Karpas-422 (cell line): ENCODE data around the gene FBXO30. TPM values are rescaled to one million over a fixed set of nuclear protein-coding genes. Genes with fewer than 3 reads are reported as not detected.

Experiments used
- DNase-seq: peaks from one replicate; pipeline ENCODE4 v3.0.0-alpha.2; 2015
- H2AFZ ChIP-seq: fragments of 200-600 bp; sonication (generic); 2 replicates; pipeline ENCODE4 v1.6.1; 2014; ENCODE audit warnings: antibody characterized with exemption, low read length, mixed read lengths
- H3K27ac ChIP-seq: fragments of 200-600 bp; sonication (generic); 2 replicates; pipeline ENCODE4 v1.5.1; 2014; ENCODE audit warnings: mild to moderate bottlenecking, low read length, moderate library complexity
- H3K27me3 ChIP-seq: fragments of 200-600 bp; sonication (generic); 2 replicates; pipeline ENCODE4 v1.6.1; 2014; ENCODE audit warnings: low read length, mixed read lengths
- H3K36me3 ChIP-seq: fragments of 200-600 bp; sonication (generic); 2 replicates; pipeline ENCODE4 v1.6.1; 2014; ENCODE audit warnings: low read length, mixed read lengths; ENCODE audit not compliant: insufficient read depth
- H3K4me1 ChIP-seq: fragments of 200-600 bp; sonication (generic); 2 replicates; pipeline ENCODE4 v1.6.1; 2014; ENCODE audit warnings: mild to moderate bottlenecking, low read length, mixed read lengths
- H3K4me2 ChIP-seq: fragments of 200-600 bp; sonication (generic); 2 replicates; pipeline ENCODE4 v1.6.1; 2014; ENCODE audit warnings: low read length, low read depth, mild to moderate bottlenecking; ENCODE audit not compliant: poor library complexity, severe bottlenecking
- H3K4me3 ChIP-seq: fragments of 200-600 bp; sonication (generic); 2 replicates; pipeline ENCODE4 v1.5.1; 2014; ENCODE audit warnings: mild to moderate bottlenecking, antibody characterized with exemption, low read length, mixed read lengths
- H3K79me2 ChIP-seq: fragments of 200-600 bp; sonication (generic); 2 replicates; pipeline ENCODE4 v1.6.1; 2014; ENCODE audit warnings: mild to moderate bottlenecking, low read length, mixed read lengths
- H3K9ac ChIP-seq: fragments of 200-600 bp; sonication (generic); 2 replicates; pipeline ENCODE4 v1.6.0; 2014; ENCODE audit warnings: low read length
- H3K9me2 ChIP-seq: fragments of 200-600 bp; sonication (generic), shearing (Covaris generic); replicated peaks from 2 replicates; pipeline ENCODE4 v1.6.0; 2014; ENCODE audit warnings: mild to moderate bottlenecking, low read length, moderate library complexity; ENCODE audit not compliant: insufficient read depth
- H3K9me3 ChIP-seq: fragments of 300-700, 200-600 bp; sonication (generic); 2 replicates; pipeline ENCODE4 v1.6.1; 2014; ENCODE audit warnings: low read length, mixed read lengths
- H4K20me1 ChIP-seq: fragments of 200-600 bp; sonication (generic); 2 replicates; pipeline ENCODE4 v1.6.1; 2014; ENCODE audit warnings: mild to moderate bottlenecking, antibody characterized with exemption, low read length, low read depth; ENCODE audit not compliant: insufficient read depth
- total RNA-seq: library from RNA; depleted of rRNA; stranded (reverse); fragments of >200 nt; shearing (Covaris generic); gene quantifications from 2 replicates; pipeline ENCODE4 v1.2.3, GENCODE V29; 2014; ENCODE audit warnings: low replicate concordance; rRNA removed

Gene FBXO30
- total RNA-seq: 14.2 and 30.6 TPM in 2 replicates

- H3K4me1 ChIP-seq: peaks cover 43% of the 10 kb centered on the region
- H3K9ac ChIP-seq: peak within 1 kb of the TSS; percentile 89
- peaks cover 13% of the 10 kb centered on the region for H3K36me3 ChIP-seq
- peak within 1 kb of the TSS; percentile 80 for H3K27ac ChIP-seq
- H3K4me2 ChIP-seq: peak within 1 kb of the TSS; percentile 95
- peak; percentile 96 for DNase-seq
- H3K27me3 ChIP-seq: no peaks in the 10 kb centered on the region
- H2AFZ ChIP-seq: 0 out of 2 replicates have a peak within 1 kb of the TSS, but pooled peaks have one; percentile 26
- H3K9me3 ChIP-seq: no peaks in the 10 kb centered on the region
- H3K4me3 ChIP-seq: peak within 1 kb of the TSS; percentile 89
- no peaks in the 10 kb centered on the region for H3K9me2 ChIP-seq
- no peaks in the 10 kb centered on the region for H4K20me1 ChIP-seq
- peaks cover 52% of the 10 kb centered on the region for H3K79me2 ChIP-seq
Observed at GRCh38 chr6:145814501-145815308, at the start of gene FBXO30. Gene FBXO30, minus strand, starts transcription at chr6:145814795. Its CDS starts 8,390 bp downstream, at chr6:145806405.

GRCh38 chr6:145863988-145864616 is 49.5 kb upstream of the FBXO30 start:
- Histone ChIP-seq H3K9ac (peak overlapping the region; percentile 72), H3K36me3 (peaks cover 3% of the 10 kb centered on the region; the same call in 1 of the 2 replicates), H2AFZ (no peak overlapping the region), H4K20me1 (no peaks in the 10 kb centered on the region), H3K4me3 (peak overlapping the region; percentile 54), H3K9me2 (no peaks in the 10 kb centered on the region), H3K9me3 (no peaks in the 10 kb centered on the region), H3K27ac (peak overlapping the region; percentile 98), H3K27me3 (no peaks in the 10 kb centered on the region), H3K4me2 (peak overlapping the region; percentile 82), H3K4me1 (peaks cover 65% of the 10 kb centered on the region), H3K79me2 (no peaks in the 10 kb centered on the region)
- DNase-seq: peak; percentile 84

GRCh38 chr6:145863366-145863765 is 48.8 kb upstream of the FBXO30 start:
- Histone ChIP-seq H3K4me3 (peak overlapping the region; percentile 54), H3K27ac (peak overlapping the region; percentile 98), H3K79me2 (no peaks in the 10 kb centered on the region), H2AFZ (peak overlapping the region; percentile 40), H3K9me2 (no peaks in the 10 kb centered on the region), H3K4me2 (peak overlapping the region; percentile 82), H3K9me3 (no peaks in the 10 kb centered on the region), H3K4me1 (peaks cover 60% of the 10 kb centered on the region), H3K9ac (peak overlapping the region; percentile 72), H4K20me1 (no peaks in the 10 kb centered on the region), H3K27me3 (no peaks in the 10 kb centered on the region), H3K36me3 (peaks cover 3% of the 10 kb centered on the region; the same call in 1 of the 2 replicates)
- DNase-seq: peak; percentile 73

- Histone ChIP-seq H4K20me1 (no peaks in the 10 kb centered on the region), H3K9me3 (no peaks in the 10 kb centered on the region), H3K9ac (no peak overlapping the region), H2AFZ (no peak overlapping the region), H3K36me3 (peaks cover 3% of the 10 kb centered on the region; the same call in 1 of the 2 replicates), H3K27ac (no peak overlapping the region), H3K4me1 (peaks cover 33% of the 10 kb centered on the region), H3K4me3 (no peak overlapping the region), H3K27me3 (no peaks in the 10 kb centered on the region), H3K9me2 (no peaks in the 10 kb centered on the region), H3K79me2 (no peaks in the 10 kb centered on the region), H3K4me2 (no peak overlapping the region)
- DNase-seq: no peak
Observed at GRCh38 chr6:145860562-145860961, 46.0 kb upstream of the FBXO30 start.

GRCh38 chr6:145850671-145851070 is 36.1 kb upstream of the FBXO30 start:
- Histone ChIP-seq H3K9me3 (no peaks in the 10 kb centered on the region), H3K79me2 (no peaks in the 10 kb centered on the region), H3K9ac (no peak overlapping the region), H3K27me3 (no peaks in the 10 kb centered on the region), H2AFZ (peak overlapping the region; percentile 67; the same call in 1 of the 2 replicates), H3K9me2 (no peaks in the 10 kb centered on the region), H3K4me3 (no peak overlapping the region), H3K4me1 (peaks cover 28% of the 10 kb centered on the region), H3K27ac (peak overlapping the region; percentile 16), H3K36me3 (no peaks in the 10 kb centered on the region), H4K20me1 (no peaks in the 10 kb centered on the region), H3K4me2 (peak overlapping the region; percentile 13)
- no peak for DNase-seq

GRCh38 chr6:145848541-145848940 is 33.9 kb upstream of the FBXO30 start:
- no peaks in the 10 kb centered on the region for H3K9me2 ChIP-seq
- H3K4me3 ChIP-seq: no peak overlapping the region
- H4K20me1 ChIP-seq: no peaks in the 10 kb centered on the region
- H3K27ac ChIP-seq: no peak overlapping the region
- H2AFZ ChIP-seq: no peak overlapping the region
- no peak for DNase-seq
- H3K4me2 ChIP-seq: no peak overlapping the region
- no peaks in the 10 kb centered on the region for H3K27me3 ChIP-seq
- H3K36me3 ChIP-seq: no peaks in the 10 kb centered on the region
- no peaks in the 10 kb centered on the region for H3K79me2 ChIP-seq
- no peaks in the 10 kb centered on the region for H3K9me3 ChIP-seq
- peaks cover 45% of the 10 kb centered on the region for H3K4me1 ChIP-seq
- H3K9ac ChIP-seq: no peak overlapping the region

GRCh38 chr6:145845557-145845956 is 31.0 kb upstream of the FBXO30 start:
- Histone ChIP-seq H3K4me2 (no peak overlapping the region), H4K20me1 (no peaks in the 10 kb centered on the region), H3K4me1 (peaks cover 34% of the 10 kb centered on the region), H3K9me2 (no peaks in the 10 kb centered on the region), H3K9me3 (no peaks in the 10 kb centered on the region), H3K36me3 (no peaks in the 10 kb centered on the region), H2AFZ (no peak overlapping the region), H3K27me3 (no peaks in the 10 kb centered on the region), H3K4me3 (no peak overlapping the region), H3K27ac (no peak overlapping the region), H3K79me2 (no peaks in the 10 kb centered on the region), H3K9ac (no peak overlapping the region)
- DNase-seq: no peak

GRCh38 chr6:145844933-145845540 is 30.4 kb upstream of the FBXO30 start:
- no peaks in the 10 kb centered on the region for H3K79me2 ChIP-seq
- H3K4me2 ChIP-seq: no peak overlapping the region
- no peak overlapping the region for H3K9ac ChIP-seq
- no peak overlapping the region for H2AFZ ChIP-seq
- H3K9me3 ChIP-seq: no peaks in the 10 kb centered on the region
- peaks cover 29% of the 10 kb centered on the region for H3K4me1 ChIP-seq
- no peak for DNase-seq
- no peak overlapping the region for H3K4me3 ChIP-seq
- H3K27ac ChIP-seq: no peak overlapping the region
- no peaks in the 10 kb centered on the region for H3K27me3 ChIP-seq
- H3K36me3 ChIP-seq: no peaks in the 10 kb centered on the region
- no peaks in the 10 kb centered on the region for H3K9me2 ChIP-seq
- H4K20me1 ChIP-seq: no peaks in the 10 kb centered on the region
